ENCODE measurements around the gene RNASE13. TPM values are rescaled to one million over a fixed set of nuclear protein-coding genes. Genes with fewer than 3 reads are reported as not detected.

RNASE13 gene
- total RNA-seq, 1 experiment from 2014 or later: not detected

GRCh38 chr14:21053184-21054122, 18.8 kb upstream of the RNASE13 start:
- Mint-ChIP-seq H3K36me3 (ENCODE audit: insufficient read depth, unreplicated experiment) (no peaks in the 10 kb centered on the region), H3K27me3 (ENCODE audit: insufficient read depth, unreplicated experiment) (no peaks in the 10 kb centered on the region), H3K4me3 (ENCODE audit: unreplicated experiment) (no peak overlapping the region), H3K27ac (ENCODE audit: low read depth, unreplicated experiment) (no peak overlapping the region), H3K4me1 (ENCODE audit: insufficient read depth, unreplicated experiment) (no peaks in the 10 kb centered on the region), H3K9me3 (ENCODE audit: unreplicated experiment) (no peaks in the 10 kb centered on the region)
- no TSS peak for BruUV-seq (replicated peaks)
- DNase-seq (ENCODE audit: unreplicated experiment): no peak
- intact Hi-C loops (cut with micrococcal nuclease): no loop called here
- no peak for TF ChIP-seq CTCF (IDR thresholded peaks at IDR 0.05; ENCODE audit: unreplicated experiment)
- CTCF ChIA-PET: interaction anchor here (0.6 to 1.2 kb wide), 5 partner anchors 13 to 404 kb away, joined by 3 read pairs; no protein-coding TSS in a partner anchor
- POLR2A ChIA-PET: interaction anchor here (0.5 to 0.6 kb wide), 2 partner anchors 10 to 383 kb away, joined by 3 to 4 read pairs; no protein-coding TSS in a partner anchor

- H3K4me1 Mint-ChIP-seq (ENCODE audit: insufficient read depth, unreplicated experiment): no peaks in the 10 kb centered on the region
- H3K27ac Mint-ChIP-seq (ENCODE audit: low read depth, unreplicated experiment): no peak overlapping the region
- CTCF ChIA-PET: interaction anchor here (0.6 to 6.6 kb wide), 5 partner anchors 10 to 674 kb away, joined by 6 to 62 read pairs (median 7); no protein-coding TSS in a partner anchor
- POLR2A ChIA-PET: interaction anchor here (1.0 kb wide), 1 partner anchor 8 kb away, joined by 5 read pairs; no protein-coding TSS in a partner anchor
- no peak for DNase-seq (ENCODE audit: unreplicated experiment)
- H3K27me3 Mint-ChIP-seq (ENCODE audit: insufficient read depth, unreplicated experiment): no peaks in the 10 kb centered on the region
- no peak for TF ChIP-seq CTCF (IDR thresholded peaks at IDR 0.05; ENCODE audit: unreplicated experiment)
- H3K9me3 Mint-ChIP-seq (ENCODE audit: unreplicated experiment): no peaks in the 10 kb centered on the region
- intact Hi-C loops (cut with micrococcal nuclease): no loop called here
- no TSS peak for BruUV-seq (replicated peaks)
- H3K36me3 Mint-ChIP-seq (ENCODE audit: insufficient read depth, unreplicated experiment): no peaks in the 10 kb centered on the region
- H3K4me3 Mint-ChIP-seq (ENCODE audit: unreplicated experiment): no peak overlapping the region
Measured at GRCh38 chr14:21050597-21050996, 16.0 kb upstream of the RNASE13 start.

- intact Hi-C loops (cut with micrococcal nuclease): no loop called here
- no peak overlapping the region for H3K27ac Mint-ChIP-seq (ENCODE audit: low read depth, unreplicated experiment)
- CTCF ChIA-PET: interaction anchor here (0.6 to 6.6 kb wide), 6 partner anchors 18 to 55 kb away, joined by 3 to 62 read pairs (median 18); partner anchors contain the start of gene TMEM253
- H3K36me3 Mint-ChIP-seq (ENCODE audit: insufficient read depth, unreplicated experiment): peaks cover 6% of the 10 kb centered on the region
- no peak for DNase-seq (ENCODE audit: unreplicated experiment)
- H3K9me3 Mint-ChIP-seq (ENCODE audit: unreplicated experiment): no peaks in the 10 kb centered on the region
- POLR2A ChIA-PET: interaction anchor here (0.7 kb wide), 1 partner anchor 19 kb away, joined by 3 read pairs; no protein-coding TSS in a partner anchor
- no peak overlapping the region for H3K4me3 Mint-ChIP-seq (ENCODE audit: unreplicated experiment)
- H3K27me3 Mint-ChIP-seq (ENCODE audit: insufficient read depth, unreplicated experiment): no peaks in the 10 kb centered on the region
- TF ChIP-seq CTCF (IDR thresholded peaks at IDR 0.05; ENCODE audit: unreplicated experiment): no peak
- H3K4me1 Mint-ChIP-seq (ENCODE audit: insufficient read depth, unreplicated experiment): peaks cover 8% of the 10 kb centered on the region
- no TSS peak for BruUV-seq (replicated peaks)
Measured at GRCh38 chr14:21049271-21049673, 14.7 kb upstream of the RNASE13 start.

- no peak overlapping the region for H3K27ac Mint-ChIP-seq (ENCODE audit: low read depth, unreplicated experiment)
- intact Hi-C loops (cut with micrococcal nuclease): no loop called here
- H3K9me3 Mint-ChIP-seq (ENCODE audit: unreplicated experiment): no peaks in the 10 kb centered on the region
- no TSS peak for BruUV-seq (replicated peaks)
- no peak overlapping the region for H3K4me3 Mint-ChIP-seq (ENCODE audit: unreplicated experiment)
- no peaks in the 10 kb centered on the region for H3K27me3 Mint-ChIP-seq (ENCODE audit: insufficient read depth, unreplicated experiment)
- TF ChIP-seq CTCF (IDR thresholded peaks at IDR 0.05; ENCODE audit: unreplicated experiment): no peak
- no peak for DNase-seq (ENCODE audit: unreplicated experiment)
- peaks cover 6% of the 10 kb centered on the region for H3K36me3 Mint-ChIP-seq (ENCODE audit: insufficient read depth, unreplicated experiment)
- CTCF ChIA-PET: interaction anchor here (0.5 to 6.6 kb wide), 12 partner anchors 9 to 356 kb away, joined by 3 to 62 read pairs (median 4); partner anchors contain the start of gene TMEM253
- POLR2A ChIA-PET: interaction anchor here (0.7 to 1.9 kb wide), 2 partner anchors 8 to 39 kb away, joined by 4 to 6 read pairs; no protein-coding TSS in a partner anchor
- peaks cover 13% of the 10 kb centered on the region for H3K4me1 Mint-ChIP-seq (ENCODE audit: insufficient read depth, unreplicated experiment)
Measured at GRCh38 chr14:21048638-21049037, 14.0 kb upstream of the RNASE13 start.
